ENCODE data around the gene ORC6.

ORC6 gene

GRCh38 chr16:46700048-46700447, 10.6 kb downstream of the ORC6 start:
- no peak for TF ChIP-seq CTCF (IDR thresholded peaks at IDR 0.05; ENCODE audit: low read depth, low read length)
- DNase-seq (ENCODE audit: low read depth in 2 of 2), result no peak

GRCh38 chr16:46701615-46702014, 12.2 kb downstream of the ORC6 start:
- TF ChIP-seq CTCF (IDR thresholded peaks at IDR 0.05; ENCODE audit: low read depth, low read length), result no peak
- H3K4me3 ChIP-seq (replicated peaks in 1 of 2; ENCODE audit: low read depth in 2 of 2, low read length in 2 of 2), result no peak overlapping the region
- DNase-seq (ENCODE audit: low read depth in 2 of 2), result no peak

More at GRCh38 chr16:46700048-46700447, 10.6 kb downstream of the ORC6 start:
- H3K4me3 ChIP-seq (replicated peaks in 1 of 2; ENCODE audit: low read depth in 2 of 2, low read length in 2 of 2), result no peak overlapping the region

- H3K4me3 ChIP-seq (replicated peaks in 1 of 2; ENCODE audit: low read depth in 2 of 2, low read length in 2 of 2), result no peak overlapping the region
- TF ChIP-seq CTCF (IDR thresholded peaks at IDR 0.05; ENCODE audit: low read depth, low read length), result no peak
- DNase-seq (ENCODE audit: low read depth in 2 of 2), result no peak
Observed at GRCh38 chr16:46702030-46702429, 12.6 kb downstream of the ORC6 start.

GRCh38 chr16:46706642-46707041, 17.2 kb downstream of the ORC6 start:
- no peak for TF ChIP-seq CTCF (IDR thresholded peaks at IDR 0.05; ENCODE audit: low read depth, low read length)
- no peak overlapping the region for H3K4me3 ChIP-seq (replicated peaks in 1 of 2; ENCODE audit: low read depth in 2 of 2, low read length in 2 of 2)
- DNase-seq (ENCODE audit: low read depth in 2 of 2), result no peak

- DNase-seq (ENCODE audit: low read depth in 2 of 2), result no peak
- H3K4me3 ChIP-seq (replicated peaks in 1 of 2; ENCODE audit: low read depth in 2 of 2, low read length in 2 of 2), result no peak overlapping the region
- no peak for TF ChIP-seq CTCF (IDR thresholded peaks at IDR 0.05; ENCODE audit: low read depth, low read length)
Observed at GRCh38 chr16:46709469-46710005, 20.1 kb downstream of the ORC6 start.

- no peak for DNase-seq (ENCODE audit: low read depth in 2 of 2)
- no peak for TF ChIP-seq CTCF (IDR thresholded peaks at IDR 0.05; ENCODE audit: low read depth, low read length)
- no peak overlapping the region for H3K4me3 ChIP-seq (replicated peaks in 1 of 2; ENCODE audit: low read depth in 2 of 2, low read length in 2 of 2)
Observed at GRCh38 chr16:46711106-46712058, 21.9 kb downstream of the ORC6 start.

Measured in cardiac fibroblast (primary cell).